Calu3 (cell line): ENCODE results near the gene RGS16. TPM values are rescaled to one million over a fixed set of nuclear protein-coding genes. Genes with fewer than 3 reads are reported as not detected.

Experiments used
- BruUV-seq: library from RNA; stranded (reverse); fragments of 400-500 nt; replicated peaks from 2 replicates; lab custom pipeline; 2021; lab: Mats Ljungman, UMichigan
- CTCF ChIA-PET: fragments of 300-600 bp; sonication (Branson Sonifier 250); formaldehyde crosslinking; loops from one replicate; lab custom pipeline; 2022; ENCODE audit warnings: antibody characterized with exemption; lab: Charles Lee
- DNase-seq: peaks from one replicate; pipeline ENCODE4 v3.0.0; 2022
- H3K27ac Mint-ChIP-seq: one replicate; pipeline ENCODE4 v1.8.0; 2022; ENCODE audit warnings: mixed read lengths; ENCODE audit not compliant: unreplicated experiment
- H3K27me3 Mint-ChIP-seq: one replicate; pipeline ENCODE4 v1.8.0; 2022; ENCODE audit warnings: mixed read lengths; ENCODE audit not compliant: unreplicated experiment
- H3K36me3 Mint-ChIP-seq: one replicate; pipeline ENCODE4 v1.8.0; 2022; ENCODE audit warnings: mild to moderate bottlenecking, moderate library complexity, mixed read lengths; ENCODE audit not compliant: insufficient read depth, unreplicated experiment
- H3K4me1 Mint-ChIP-seq: one replicate; pipeline ENCODE4 v1.8.0; 2022; ENCODE audit warnings: mild to moderate bottlenecking, low read depth, mixed read lengths; ENCODE audit not compliant: unreplicated experiment
- H3K4me3 Mint-ChIP-seq: one replicate; pipeline ENCODE4 v1.8.0; 2022; ENCODE audit warnings: mild to moderate bottlenecking, low read depth, moderate library complexity, mixed read lengths; ENCODE audit not compliant: unreplicated experiment
- H3K9me3 Mint-ChIP-seq: one replicate; pipeline ENCODE4 v1.8.0; 2022; ENCODE audit warnings: low read depth, mixed read lengths; ENCODE audit not compliant: unreplicated experiment
- CTCF ChIP-seq: fragments of 200-600 bp; IDR thresholded peaks from one replicate; pipeline ENCODE4 v1.8.0; 2022; ENCODE audit warnings: antibody characterized with exemption; ENCODE audit not compliant: unreplicated experiment
- intact Hi-C: fragments of 100-400 bp; cut with micrococcal nuclease; formaldehyde crosslinking; loops from one replicate; pipeline ENCODE4 v1.10.0; 2022; ENCODE audit not compliant: unreplicated experiment
- total RNA-seq: library from RNA; stranded (reverse); gene quantifications from 2 replicates; pipeline ENCODE4 v1.2.3, GENCODE V29; 2022

The RGS16 gene
- total RNA-seq, 1 experiment from 2014 or later, result 1.2 TPM

- BruUV-seq, result no TSS peak
- Mint-ChIP-seq H3K9me3 (no peaks in the 10 kb centered on the region), H3K4me3 (no peak overlapping the region), H3K4me1 (no peaks in the 10 kb centered on the region), H3K36me3 (no peaks in the 10 kb centered on the region), H3K27ac (no peak overlapping the region), H3K27me3 (peaks cover 45% of the 10 kb centered on the region)
- intact Hi-C loops, result no loop called here
- CTCF ChIA-PET, result interaction anchor here (0.6 kb wide), 1 partner anchor 12 kb away, joined by 3 read pairs; no protein-coding TSS in a partner anchor
- DNase-seq, result no peak
- TF ChIP-seq CTCF, result no peak
These were observed 39.5 kb upstream of the RGS16 start for GRCh38 chr1:182643699-182644098.

GRCh38 chr1:182642461-182642860 is 38.3 kb upstream of the RGS16 start:
- no peak for DNase-seq
- CTCF ChIA-PET, result no interaction called here
- TF ChIP-seq CTCF, result no peak
- BruUV-seq, result no TSS peak
- intact Hi-C loops, result no loop called here
- no peaks in the 10 kb centered on the region for H3K4me1 Mint-ChIP-seq
- peaks cover 45% of the 10 kb centered on the region for H3K27me3 Mint-ChIP-seq
- no peak overlapping the region for H3K27ac Mint-ChIP-seq
- no peaks in the 10 kb centered on the region for H3K9me3 Mint-ChIP-seq
- H3K4me3 Mint-ChIP-seq, result no peak overlapping the region
- no peaks in the 10 kb centered on the region for H3K36me3 Mint-ChIP-seq

- no peaks in the 10 kb centered on the region for H3K4me1 Mint-ChIP-seq
- no peak for DNase-seq
- intact Hi-C loops, result no loop called here
- H3K27me3 Mint-ChIP-seq, result peaks cover 45% of the 10 kb centered on the region
- BruUV-seq, result no TSS peak
- no peaks in the 10 kb centered on the region for H3K9me3 Mint-ChIP-seq
- H3K4me3 Mint-ChIP-seq, result no peak overlapping the region
- CTCF ChIA-PET, result no interaction called here
- no peak for TF ChIP-seq CTCF
- H3K36me3 Mint-ChIP-seq, result no peaks in the 10 kb centered on the region
- H3K27ac Mint-ChIP-seq, result no peak overlapping the region
These were observed 37.4 kb upstream of the RGS16 start for GRCh38 chr1:182641561-182641960.

- Mint-ChIP-seq H3K36me3 (no peaks in the 10 kb centered on the region), H3K4me1 (no peaks in the 10 kb centered on the region), H3K27ac (no peak overlapping the region), H3K4me3 (no peak overlapping the region), H3K27me3 (peaks cover 40% of the 10 kb centered on the region), H3K9me3 (no peaks in the 10 kb centered on the region)
- no TSS peak for BruUV-seq
- CTCF ChIA-PET, result no interaction called here
- no peak for TF ChIP-seq CTCF
- intact Hi-C loops, result no loop called here
- DNase-seq, result no peak
These were observed 35.1 kb upstream of the RGS16 start for GRCh38 chr1:182639330-182639729.
